RWPE2 (cell line): ENCODE measurements around the gene CEACAM6.

Experiments
- ATAC-seq: fragments of 200-7000 bp; cut with Tn5 transposase; 3 replicates; pipeline ENCODE4 v1.9.1; 2021; ENCODE audit warnings: low read depth
- DNase-seq: peaks from one replicate; pipeline ENCODE4 v3.0.0-alpha.2; 2020; ENCODE audit warnings: low spot score
- H3K27ac ChIP-seq: fragments of 450-650 bp; 2 replicates; pipeline ENCODE4 v1.5.1; 2017; ENCODE audit warnings: mild to moderate bottlenecking; ENCODE audit not compliant: poor library complexity, severe bottlenecking
- H3K27me3 ChIP-seq: fragments of 250-450 bp; sonication (Bioruptor Pico); 2 replicates; pipeline ENCODE4 v1.5.1; 2021; ENCODE audit warnings: mild to moderate bottlenecking, moderate library complexity; ENCODE audit not compliant: insufficient read depth, poor library complexity, severe bottlenecking
- H3K36me3 ChIP-seq: fragments of 250-450 bp; sonication (Bioruptor Pico); 2 replicates; pipeline ENCODE4 v1.5.1; 2020; ENCODE audit warnings: low read depth, mild to moderate bottlenecking, moderate library complexity
- H3K4me1 ChIP-seq: fragments of 250-450 bp; sonication (Bioruptor Pico); 2 replicates; pipeline ENCODE4 v1.5.1; 2021; ENCODE audit warnings: mild to moderate bottlenecking, moderate library complexity; ENCODE audit not compliant: insufficient read depth, poor library complexity, severe bottlenecking
- H3K4me3 ChIP-seq: fragments of 250-450 bp; sonication (Bioruptor Pico); 2 replicates; pipeline ENCODE4 v1.5.1; 2021; ENCODE audit warnings: mild to moderate bottlenecking, moderate library complexity; ENCODE audit not compliant: severe bottlenecking
- H3K9me3 ChIP-seq: fragments of 250-450 bp; sonication (Bioruptor Pico); 2 replicates; pipeline ENCODE4 v1.5.1; 2021; ENCODE audit warnings: mild to moderate bottlenecking, moderate library complexity; ENCODE audit not compliant: severe bottlenecking
- TF ChIP-seq, protein P1 (sequence below): fragments of 450-650 bp; IDR thresholded peaks from one replicate; pipeline ENCODE4 v1.5.1; 2017; ENCODE audit warnings: mild to moderate bottlenecking, moderate library complexity; ENCODE audit not compliant: poor library complexity, severe bottlenecking

Gene CEACAM6

DNA sequence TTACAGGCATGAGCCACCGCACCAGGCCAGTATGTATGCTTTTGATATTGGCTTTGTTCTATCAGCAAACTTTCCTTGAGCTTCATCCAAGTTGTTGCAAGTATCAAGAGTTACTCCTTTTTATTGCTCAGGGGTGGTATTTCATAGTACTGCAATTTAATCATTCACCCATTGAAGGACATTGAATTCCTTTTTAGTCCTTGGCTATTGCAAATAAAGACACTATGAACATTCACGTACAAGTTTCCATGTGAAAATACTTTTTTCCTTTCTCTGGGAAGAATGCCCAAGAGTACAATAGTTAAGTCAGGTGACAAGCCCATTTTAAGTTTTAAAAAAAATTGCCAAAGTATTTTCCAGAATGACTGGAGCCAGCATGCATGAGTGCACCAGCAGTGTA is 61.4 kb downstream of the CEACAM6 start:
- Histone ChIP-seq H3K4me1 (no peaks in the 10 kb centered on the region), H3K27ac (no peak overlapping the region), H3K36me3 (no peaks in the 10 kb centered on the region), H3K27me3 (peaks cover 3% of the 10 kb centered on the region), H3K9me3 (no peaks in the 10 kb centered on the region), H3K4me3 (no peak overlapping the region)
- DNase-seq (no peak), ATAC-seq (no peak)
- TF ChIP-seq, protein P1, sequence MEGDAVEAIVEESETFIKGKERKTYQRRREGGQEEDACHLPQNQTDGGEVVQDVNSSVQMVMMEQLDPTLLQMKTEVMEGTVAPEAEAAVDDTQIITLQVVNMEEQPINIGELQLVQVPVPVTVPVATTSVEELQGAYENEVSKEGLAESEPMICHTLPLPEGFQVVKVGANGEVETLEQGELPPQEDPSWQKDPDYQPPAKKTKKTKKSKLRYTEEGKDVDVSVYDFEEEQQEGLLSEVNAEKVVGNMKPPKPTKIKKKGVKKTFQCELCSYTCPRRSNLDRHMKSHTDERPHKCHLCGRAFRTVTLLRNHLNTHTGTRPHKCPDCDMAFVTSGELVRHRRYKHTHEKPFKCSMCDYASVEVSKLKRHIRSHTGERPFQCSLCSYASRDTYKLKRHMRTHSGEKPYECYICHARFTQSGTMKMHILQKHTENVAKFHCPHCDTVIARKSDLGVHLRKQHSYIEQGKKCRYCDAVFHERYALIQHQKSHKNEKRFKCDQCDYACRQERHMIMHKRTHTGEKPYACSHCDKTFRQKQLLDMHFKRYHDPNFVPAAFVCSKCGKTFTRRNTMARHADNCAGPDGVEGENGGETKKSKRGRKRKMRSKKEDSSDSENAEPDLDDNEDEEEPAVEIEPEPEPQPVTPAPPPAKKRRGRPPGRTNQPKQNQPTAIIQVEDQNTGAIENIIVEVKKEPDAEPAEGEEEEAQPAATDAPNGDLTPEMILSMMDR, result no peak

DNA sequence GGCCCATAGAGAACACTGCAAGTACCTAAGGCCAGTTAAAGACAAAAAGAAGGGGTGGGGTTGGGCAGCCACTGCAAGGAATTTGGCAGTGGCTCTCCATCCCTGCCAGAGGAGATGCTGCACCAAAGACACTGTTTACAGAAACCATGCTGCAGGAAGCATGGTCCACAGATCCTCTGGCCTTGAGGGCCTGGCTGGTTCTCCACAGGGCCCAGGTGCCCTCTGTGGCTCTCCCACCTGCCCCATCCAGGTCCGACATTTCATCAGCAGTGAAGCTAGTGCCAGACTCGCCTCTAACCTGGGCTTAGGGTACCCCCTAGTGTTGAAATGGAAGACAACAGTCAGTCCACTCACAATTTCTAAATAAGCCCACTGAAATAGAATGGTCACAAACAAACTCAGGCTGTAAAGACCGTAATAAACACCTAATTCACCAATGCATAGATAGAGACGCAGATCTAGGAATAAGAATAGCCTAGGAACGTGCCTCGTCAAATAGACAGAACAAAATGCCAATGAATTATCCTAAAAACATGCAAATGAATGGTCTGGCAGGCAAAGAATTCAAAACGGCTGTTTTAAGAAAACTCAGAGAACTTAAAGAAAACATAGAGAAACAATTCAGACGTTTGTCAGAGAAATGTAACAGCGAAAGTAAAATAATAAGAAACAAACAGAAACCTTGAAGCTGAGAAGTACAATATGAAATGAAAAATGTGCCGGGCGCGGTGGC is 65.8 kb downstream of the CEACAM6 start:
- TF ChIP-seq, protein P1, result peak; percentile 61
- DNase-seq, result no peak

More for the DNA sequence above, 65.8 kb downstream of the CEACAM6 start:
- H3K4me3 ChIP-seq, result no peak overlapping the region
- H3K9me3 ChIP-seq, result no peaks in the 10 kb centered on the region
- no peaks in the 10 kb centered on the region for H3K4me1 ChIP-seq
- peak; percentile 51; the same call in 2 of the 3 replicates for ATAC-seq
- H3K36me3 ChIP-seq, result no peaks in the 10 kb centered on the region
- peaks cover 7% of the 10 kb centered on the region for H3K27me3 ChIP-seq
- H3K27ac ChIP-seq, result no peak overlapping the region
